Endothelial cell (in vitro differentiated cells): ENCODE measurements around the gene LYSMD4. TPM values are rescaled to one million over a fixed set of nuclear protein-coding genes. Genes with fewer than 3 reads are reported as not detected.
"Not testable (repeated sequence)": the region's sequence is repeated elsewhere in the genome, so short reads cannot be mapped to it uniquely, and the experiment has no call there.

Source experiments
- DNase-seq: peaks from one replicate; pipeline ENCODE4 v3.0.0; 2021; ENCODE audit warnings: low spot score
- H3K27ac Mint-ChIP-seq: one replicate; pipeline ENCODE4 v1.8.0; 2021; ENCODE audit warnings: mixed read lengths, inconsistent platforms; ENCODE audit not compliant: unreplicated experiment
- H3K27me3 Mint-ChIP-seq: one replicate; pipeline ENCODE4 v1.8.0; 2021; ENCODE audit warnings: mild to moderate bottlenecking, moderate library complexity, mixed read lengths, inconsistent platforms; ENCODE audit not compliant: unreplicated experiment
- H3K36me3 Mint-ChIP-seq: one replicate; pipeline ENCODE4 v1.8.0; 2021; ENCODE audit warnings: mild to moderate bottlenecking, low read depth, mixed read lengths, inconsistent platforms; ENCODE audit not compliant: unreplicated experiment
- H3K4me1 Mint-ChIP-seq: one replicate; pipeline ENCODE4 v1.8.0; 2021; ENCODE audit warnings: mild to moderate bottlenecking, mixed read lengths, inconsistent platforms; ENCODE audit not compliant: unreplicated experiment
- H3K4me3 Mint-ChIP-seq: one replicate; pipeline ENCODE4 v1.8.0; 2021; ENCODE audit warnings: mild to moderate bottlenecking, mixed read lengths, inconsistent platforms; ENCODE audit not compliant: unreplicated experiment
- H3K9me3 Mint-ChIP-seq: one replicate; pipeline ENCODE4 v1.8.0; 2021; ENCODE audit warnings: mixed read lengths, inconsistent platforms; ENCODE audit not compliant: unreplicated experiment
- CTCF ChIP-seq: fragments of 200-600 bp; sonication (generic); IDR thresholded peaks from one replicate; pipeline ENCODE4 v1.5.0; 2021; ENCODE audit warnings: antibody characterized with exemption; ENCODE audit not compliant: unreplicated experiment
- long read RNA-seq: library from polyadenylated mRNA; unstranded; transcript quantifications from one replicate; pipeline ENCODE4 v2.0.0, GENCODE V29; 2020; ENCODE audit not compliant: unreplicated experiment
- total RNA-seq: library from RNA; stranded (reverse); fragmentation: NEBNext Ultra II Directional; extraction: Animal tissue kit (Norgen Biotek cat#: 25700); gene quantifications from one replicate; pipeline ENCODE4 v1.2.1, GENCODE V29; 2021; ENCODE audit not compliant: unreplicated experiment

The LYSMD4 gene
- 13.1 TPM for total RNA-seq
- long read RNA-seq, partial matches to known transcripts, result 0 of 4 reads
- long read RNA-seq, other reads (novel, unspliced or antisense), result 2 of 4 reads

GRCh38 chr15:99733268-99734039 lies at the start of gene LYSMD4:
Gene LYSMD4 (minus strand): TSS chr15:99733437. CDS start chr15:99731999, 1,438 bp downstream.
- Mint-ChIP-seq H3K36me3 (no peaks in the 10 kb centered on the region), H3K9me3 (no peaks in the 10 kb centered on the region), H3K4me1 (peaks cover 9% of the 10 kb centered on the region), H3K27ac (peak within 1 kb of the TSS; percentile 48), H3K27me3 (peaks cover 5% of the 10 kb centered on the region), H3K4me3 (peak within 1 kb of the TSS; percentile 92)
- DNase-seq, result peak; percentile 94
- no peak for TF ChIP-seq CTCF

GRCh38 chr15:99782029-99782428 lies 48.8 kb upstream of the LYSMD4 start:
- not testable (repeated sequence) for H3K36me3 Mint-ChIP-seq, H3K4me3 Mint-ChIP-seq, H3K4me1 Mint-ChIP-seq, H3K9me3 Mint-ChIP-seq, DNase-seq, H3K27me3 Mint-ChIP-seq, H3K27ac Mint-ChIP-seq

GRCh38 chr15:99777144-99777543 lies 43.9 kb upstream of the LYSMD4 start:
- no peak for TF ChIP-seq CTCF
- Mint-ChIP-seq H3K9me3 (no peaks in the 10 kb centered on the region), H3K4me1 (no peaks in the 10 kb centered on the region), H3K27ac (no peak overlapping the region), H3K4me3 (no peak overlapping the region), H3K27me3 (peaks cover 1% of the 10 kb centered on the region), H3K36me3 (no peaks in the 10 kb centered on the region)
- DNase-seq, result no peak

GRCh38 chr15:99764522-99764921 lies 31.3 kb upstream of the LYSMD4 start:
- no peaks in the 10 kb centered on the region for H3K36me3 Mint-ChIP-seq
- TF ChIP-seq CTCF, result no peak
- H3K4me3 Mint-ChIP-seq, result no peak overlapping the region
- DNase-seq, result no peak
- no peaks in the 10 kb centered on the region for H3K27me3 Mint-ChIP-seq
- no peaks in the 10 kb centered on the region for H3K9me3 Mint-ChIP-seq
- H3K4me1 Mint-ChIP-seq, result no peaks in the 10 kb centered on the region
- no peak overlapping the region for H3K27ac Mint-ChIP-seq

GRCh38 chr15:99763827-99764226 lies 30.6 kb upstream of the LYSMD4 start:
- Mint-ChIP-seq H3K9me3 (no peaks in the 10 kb centered on the region), H3K4me3 (no peak overlapping the region), H3K36me3 (no peaks in the 10 kb centered on the region), H3K4me1 (no peaks in the 10 kb centered on the region), H3K27ac (no peak overlapping the region), H3K27me3 (no peaks in the 10 kb centered on the region)
- no peak for DNase-seq
- TF ChIP-seq CTCF, result no peak
